ENCODE results near the gene KY.

DNA sequence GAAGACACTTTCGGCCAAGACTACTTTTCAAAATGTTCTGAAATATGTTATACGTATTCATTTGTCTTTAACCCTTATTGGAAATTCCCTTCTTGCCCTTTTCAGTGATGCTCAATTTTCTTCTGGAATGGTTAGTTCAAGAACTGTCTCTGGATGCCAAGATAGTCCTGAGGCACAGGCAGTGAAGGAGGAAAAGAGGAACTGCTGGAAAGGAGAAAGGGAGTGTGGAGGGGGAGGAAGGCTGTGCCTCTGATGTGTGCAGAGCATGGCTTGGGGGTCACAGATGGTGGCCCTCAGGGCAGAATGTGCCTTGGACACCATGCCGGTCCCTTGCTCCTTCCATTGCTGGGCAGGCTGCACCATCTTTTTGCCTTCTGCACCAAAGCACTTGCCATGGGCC is 91.2 kb downstream of the KY start:
- TF ChIP-seq CTCF (IDR thresholded peaks at IDR 0.05; ENCODE audit: low read length) (no peak), EZH2 (optimal IDR thresholded peaks at IDR 0.05; ENCODE audit: low read depth, low read length) (no peak)
